Stromal cell of bone marrow (primary cell): Measurements from ENCODE around the gene PROSER2.

Experiments
- DNase-seq: peaks from one replicate; pipeline ENCODE4 v3.0.0-alpha.2; 2012; ENCODE audit warnings: low read depth

The PROSER2 gene

GRCh38 chr10:11804336-11804735 is 18.8 kb upstream of the PROSER2 start:
- DNase-seq, result no peak

- DNase-seq, result no peak
Observed at GRCh38 chr10:11805792-11806191, 17.4 kb upstream of the PROSER2 start.

- no peak for DNase-seq
Observed at GRCh38 chr10:11806706-11807105, 16.4 kb upstream of the PROSER2 start.

- no peak for DNase-seq
Observed at GRCh38 chr10:11808808-11809207, 14.3 kb upstream of the PROSER2 start.

- DNase-seq, result no peak
Observed at GRCh38 chr10:11810313-11810766, 12.8 kb upstream of the PROSER2 start.

- no peak for DNase-seq
Observed at GRCh38 chr10:11810973-11811372, 12.2 kb upstream of the PROSER2 start.

- DNase-seq, result no peak
Observed at GRCh38 chr10:11813177-11813576, 10.0 kb upstream of the PROSER2 start.

GRCh38 chr10:11813855-11814567 is 9.1 kb upstream of the PROSER2 start:
- no peak for DNase-seq

GRCh38 chr10:11819027-11819426 is 4.1 kb upstream of the PROSER2 start:
- no peak for DNase-seq

GRCh38 chr10:11822026-11822756 is 965 bp upstream of the PROSER2 start:
- no peak for DNase-seq

- DNase-seq, result no peak
Observed at GRCh38 chr10:11822809-11823121, 391 bp upstream of the PROSER2 start.

GRCh38 chr10:11823989-11824346 is 812 bp downstream of the PROSER2 start:
- DNase-seq, result no peak

- DNase-seq, result no peak
Observed at GRCh38 chr10:11824376-11824775, 1.2 kb downstream of the PROSER2 start.

- DNase-seq, result no peak
Observed at GRCh38 chr10:11824825-11825224, 1.7 kb downstream of the PROSER2 start.

- no peak for DNase-seq
Observed at GRCh38 chr10:11825796-11826414, 2.7 kb downstream of the PROSER2 start.

- no peak for DNase-seq
Observed at GRCh38 chr10:11827006-11827405, 3.9 kb downstream of the PROSER2 start.

GRCh38 chr10:11827414-11827813 is 4.3 kb downstream of the PROSER2 start:
- DNase-seq, result no peak

- DNase-seq, result no peak
Observed at GRCh38 chr10:11828682-11829284, 5.6 kb downstream of the PROSER2 start.

GRCh38 chr10:11830836-11831519 is 7.8 kb downstream of the PROSER2 start:
- DNase-seq, result no peak

GRCh38 chr10:11831520-11831951 is 8.4 kb downstream of the PROSER2 start:
- DNase-seq, result no peak

- DNase-seq, result no peak
Observed at GRCh38 chr10:11832042-11832441, 8.9 kb downstream of the PROSER2 start.

- no peak for DNase-seq
Observed at GRCh38 chr10:11835061-11835460, 11.9 kb downstream of the PROSER2 start.
